ENCODE measurements around the gene ST8SIA1.

DNA sequence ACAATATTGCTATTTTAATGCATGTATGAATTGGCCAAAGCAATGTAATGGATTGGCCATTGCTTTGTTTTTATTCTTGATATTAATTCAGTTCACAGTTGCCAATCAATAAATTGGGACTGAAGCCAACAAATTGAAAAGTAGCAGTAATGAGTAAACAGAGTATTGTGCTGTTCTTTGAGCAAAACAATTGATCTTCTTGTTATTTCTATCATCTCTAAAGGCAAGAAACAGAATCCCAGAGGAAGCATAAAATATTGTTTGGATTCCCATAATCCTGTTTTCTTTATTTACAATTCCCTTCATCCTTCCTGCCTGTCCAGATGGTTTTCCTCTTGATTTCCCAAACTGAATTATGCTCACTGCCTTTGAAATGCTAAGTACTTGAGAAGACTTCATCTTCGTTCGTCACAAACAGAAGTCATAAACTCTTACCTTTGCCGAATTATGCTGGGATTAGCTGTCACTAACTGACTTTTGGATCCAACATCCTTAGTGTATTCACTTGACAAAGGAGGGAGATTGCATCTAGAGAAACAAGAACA is 85.9 kb downstream of the ST8SIA1 start:
- no peak for TF ChIP-seq EZH2 (IDR thresholded peaks at IDR 0.05; ENCODE audit: insufficient read depth, low read length)
- no peak for TF ChIP-seq CTCF (IDR thresholded peaks at IDR 0.05; ENCODE audit: insufficient read depth, low read depth, low read length)
